NCI-H146 treated with DMSO at 0.1 percent for 48 hours (cell line): ENCODE results near the gene IFT27.
"Not testable (repeated sequence)": the region's sequence is repeated elsewhere in the genome, so short reads cannot be mapped to it uniquely, and the experiment has no call there.

Experiments used
- DNase-seq: peaks from one replicate; lab custom pipeline; 2025; ENCODE audit not compliant: unreplicated experiment; lab: John Stamatoyannopoulos, UW

The IFT27 gene

DNA sequence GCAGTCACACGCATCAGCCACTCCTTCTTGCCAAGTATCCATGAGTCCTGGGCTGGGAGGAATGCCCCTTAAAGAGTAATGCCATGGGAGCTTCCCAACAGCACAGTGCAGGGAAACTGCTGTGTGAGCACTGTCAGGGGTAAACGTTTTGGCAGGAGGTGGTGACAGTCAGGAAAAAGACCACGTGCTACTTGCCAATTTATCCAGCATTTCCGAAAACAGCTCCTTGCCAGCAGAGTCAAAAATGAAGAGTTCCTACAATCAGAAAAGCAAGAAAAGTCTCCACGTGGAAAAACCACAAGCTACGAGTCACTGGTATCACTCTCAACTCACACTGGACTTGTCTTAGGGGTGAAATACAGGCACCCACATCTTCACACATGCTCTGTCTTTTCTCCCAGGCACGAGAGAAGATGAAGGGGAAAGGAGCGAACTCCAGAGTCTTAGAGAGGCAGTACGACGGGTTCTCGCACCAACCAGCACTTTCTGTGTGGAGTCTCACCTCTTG, 9.9 kb downstream of the IFT27 start:
- DNase-seq: no peak

GRCh38 chr22:36765131-36765942, 10.6 kb downstream of the IFT27 start:
- no peak for DNase-seq

GRCh38 chr22:36764641-36765040, 11.3 kb downstream of the IFT27 start:
- no peak for DNase-seq

GRCh38 chr22:36764060-36764459, 11.9 kb downstream of the IFT27 start:
- no peak for DNase-seq

DNA sequence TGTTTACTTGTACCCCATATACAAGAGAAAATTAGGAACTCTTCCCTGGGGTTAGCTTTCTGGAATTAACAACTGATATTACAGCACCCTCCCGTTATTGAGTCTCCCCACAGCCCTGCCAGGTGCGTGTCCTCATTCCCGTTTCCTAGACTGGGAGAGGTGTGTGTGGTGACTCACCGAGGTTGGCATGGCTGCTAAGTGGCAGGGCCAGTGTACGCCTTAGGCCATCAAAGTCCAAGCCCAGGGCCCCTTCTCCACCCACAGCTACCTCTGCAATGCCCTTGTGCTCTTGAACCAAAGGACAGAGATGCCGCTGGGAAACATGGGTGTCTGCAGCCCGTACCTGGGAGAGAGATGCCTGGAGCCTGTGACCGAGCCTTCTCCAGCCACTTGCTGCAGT, 12.3 kb downstream of the IFT27 start:
- DNase-seq: no peak

- no peak for DNase-seq
These were observed 13.1 kb downstream of the IFT27 start for GRCh38 chr22:36762687-36763260.

GRCh38 chr22:36761553-36762240, 14.2 kb downstream of the IFT27 start:
- DNase-seq: no peak

DNA sequence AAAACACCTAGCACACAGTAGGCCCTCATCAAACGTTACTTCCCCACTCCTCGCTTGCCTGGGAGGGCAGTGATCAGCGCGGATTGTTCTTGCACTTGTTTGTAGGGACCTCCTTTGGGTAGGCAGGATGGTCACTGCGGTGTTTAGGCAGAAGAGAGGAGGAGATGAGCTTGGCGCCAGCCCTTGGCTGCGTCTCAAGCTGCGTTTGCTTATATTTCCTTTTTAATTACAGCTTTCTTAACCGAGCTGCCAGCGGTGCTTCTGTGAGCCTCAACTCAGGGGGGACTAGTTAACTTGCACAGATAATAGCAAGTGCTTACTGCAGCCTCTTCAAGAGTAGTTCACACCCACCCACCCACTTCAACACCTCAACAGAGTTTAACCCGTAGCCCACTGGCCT, 15.1 kb downstream of the IFT27 start:
- DNase-seq: no peak

DNA sequence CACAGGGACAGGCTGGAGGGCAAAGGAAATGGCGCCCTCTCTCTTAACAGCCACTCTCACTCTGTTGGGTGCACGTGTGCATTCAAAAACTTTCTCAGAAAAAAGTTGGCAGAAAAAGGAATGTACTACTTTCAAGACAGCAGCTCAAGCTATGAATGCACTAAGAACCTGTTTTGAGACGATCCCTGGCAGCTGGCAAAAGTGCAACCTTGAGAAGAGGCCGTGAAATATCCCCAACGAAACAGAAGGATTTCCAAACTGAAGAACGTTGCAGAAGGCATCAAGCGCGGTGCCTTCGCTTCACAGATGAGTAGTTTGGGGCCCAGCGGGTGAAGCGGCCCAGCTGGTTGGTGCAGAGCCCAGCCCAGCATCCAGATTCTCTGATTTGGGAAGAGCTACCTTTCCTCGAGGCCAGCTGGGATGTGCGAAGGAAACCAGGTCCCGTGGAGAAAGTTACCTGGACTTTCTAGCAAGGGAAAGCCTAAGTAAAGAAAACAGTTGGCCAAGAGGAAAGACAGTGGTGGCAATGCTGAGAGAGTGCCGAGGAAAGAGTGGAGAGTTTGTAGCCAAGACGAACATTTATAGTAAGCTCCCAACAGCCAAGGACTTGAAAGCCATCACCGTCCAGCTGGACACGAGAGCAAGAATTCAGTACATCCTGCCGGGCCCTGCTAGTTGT, 16.3 kb downstream of the IFT27 start:
- no peak for DNase-seq

GRCh38 chr22:36758792-36759271, 17.1 kb downstream of the IFT27 start:
- DNase-seq: no peak

- DNase-seq: no peak
These were observed 18.2 kb downstream of the IFT27 start for GRCh38 chr22:36757668-36758211.

DNA sequence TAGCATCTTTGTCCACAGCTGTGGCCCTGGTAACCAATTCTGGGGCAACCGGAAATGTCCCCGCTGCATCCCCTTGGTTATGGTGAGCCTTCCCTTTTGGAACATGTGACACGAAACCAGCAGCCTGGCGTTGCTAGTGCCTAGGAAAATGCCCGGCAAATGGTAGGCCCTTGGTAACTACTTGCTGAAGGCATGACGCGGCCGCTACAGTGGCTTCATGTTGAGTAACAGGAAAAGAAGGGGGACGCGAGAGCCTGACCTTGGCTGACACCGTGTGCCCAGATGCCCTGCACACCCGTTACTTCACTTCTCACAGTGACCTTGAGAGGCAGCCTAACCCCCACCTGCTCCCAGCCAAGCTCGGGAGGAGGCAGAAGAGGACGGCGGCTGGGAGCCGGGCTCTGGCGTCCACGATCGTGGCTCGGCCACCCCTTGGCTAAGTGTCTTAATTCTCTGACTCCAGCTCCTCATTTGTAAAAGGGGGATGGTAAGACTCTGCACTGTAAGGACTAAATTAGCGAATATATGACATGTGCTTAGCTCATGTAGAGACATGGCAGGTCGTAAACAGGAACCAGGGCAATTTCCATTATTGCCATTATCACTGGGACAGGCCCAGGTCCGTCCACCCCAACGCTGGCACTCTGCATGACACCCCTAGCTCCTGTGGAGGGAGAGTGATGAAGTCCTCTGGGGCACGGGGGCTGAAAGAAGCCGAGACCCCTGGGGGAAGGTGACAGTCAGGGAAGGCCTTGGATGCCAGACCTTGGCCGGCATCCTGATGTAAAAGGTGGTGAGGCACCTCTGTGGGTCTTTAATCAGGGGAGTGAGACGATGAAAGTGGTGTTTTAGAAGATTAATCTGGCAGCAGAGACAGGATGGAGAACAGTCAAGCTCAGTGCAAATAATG, 18.9 kb downstream of the IFT27 start:
- no peak for DNase-seq

- DNase-seq: no peak
These were observed 19.9 kb downstream of the IFT27 start for GRCh38 chr22:36756031-36756430.

DNA sequence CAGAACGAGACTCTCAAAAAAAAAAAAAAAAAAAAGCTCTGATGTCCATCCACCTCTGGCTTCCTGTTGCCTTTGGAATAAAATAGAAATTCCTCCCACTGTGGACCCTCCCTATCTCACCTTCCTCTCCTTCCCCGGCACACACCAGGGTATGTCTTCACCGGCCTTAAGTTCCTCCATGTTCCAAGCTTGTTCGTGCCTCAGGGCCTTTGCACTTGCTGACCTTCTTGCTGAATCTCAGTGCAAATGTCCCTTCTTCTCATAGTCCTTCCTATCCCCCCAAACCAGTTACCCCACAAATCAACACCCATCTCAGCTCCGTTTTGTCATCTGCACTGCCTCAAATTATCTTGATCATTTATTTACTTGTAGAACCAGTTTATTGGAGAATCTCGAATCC, 20.6 kb downstream of the IFT27 start:
- DNase-seq: no peak

- not testable (repeated sequence) for DNase-seq
These were observed 21.0 kb downstream of the IFT27 start for GRCh38 chr22:36754881-36755280.

DNA sequence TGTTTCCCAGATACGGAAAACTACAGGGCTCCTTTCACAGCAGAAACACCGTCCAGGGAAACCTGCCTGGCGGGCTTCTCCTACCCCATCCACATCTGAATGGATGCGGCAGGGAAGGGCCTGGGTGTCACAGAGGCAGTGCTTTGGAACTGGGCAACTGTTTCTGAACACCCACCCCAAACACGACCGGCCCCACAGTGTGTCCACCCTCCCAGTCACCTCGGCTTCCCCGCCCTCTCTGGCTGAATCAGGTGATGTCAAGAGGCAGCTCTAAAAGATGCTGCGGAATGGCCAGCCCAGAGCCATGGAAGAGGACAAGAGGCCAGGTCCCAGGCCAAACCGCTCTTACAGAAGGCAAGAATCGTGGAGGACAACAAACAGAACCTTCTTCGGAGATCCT, 22.0 kb downstream of the IFT27 start:
- no peak for DNase-seq

DNA sequence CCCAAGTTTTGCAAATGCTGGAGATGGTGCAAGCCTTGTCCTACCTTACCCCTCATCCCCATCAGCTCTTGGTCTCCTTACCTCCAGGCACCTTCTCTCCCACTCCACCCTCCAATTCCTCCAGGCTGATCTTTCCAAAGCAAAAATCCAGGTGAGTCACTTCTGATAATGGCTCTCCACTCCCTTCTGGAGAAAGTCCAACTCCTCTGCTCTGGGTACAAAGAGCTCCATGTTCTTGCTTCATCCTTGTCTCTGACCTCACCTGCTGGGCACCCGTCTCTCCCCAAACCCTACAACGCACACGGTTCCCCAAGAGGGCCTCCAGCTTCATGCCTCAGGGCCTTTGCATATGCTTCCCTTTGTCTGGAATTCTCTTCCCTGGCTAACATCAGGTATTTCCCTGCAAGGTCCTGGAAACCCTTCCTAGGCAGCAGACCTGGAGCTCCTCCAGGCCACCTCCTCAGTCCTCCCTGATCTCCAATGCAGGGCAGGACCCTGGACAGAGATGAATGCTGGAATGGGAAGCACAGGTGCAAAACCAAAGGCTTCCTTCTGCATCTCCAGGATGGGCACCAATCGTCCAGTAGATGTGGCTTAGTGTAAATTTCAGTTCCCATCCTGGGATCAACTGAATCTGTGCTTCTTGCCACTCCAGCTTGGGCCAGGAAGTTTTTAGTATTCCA, 22.7 kb downstream of the IFT27 start:
- no peak for DNase-seq

- DNase-seq: no peak
These were observed 29.4 kb downstream of the IFT27 start for GRCh38 chr22:36746375-36746970.
